GM21576 (cell line): Measurements from ENCODE around the gene SYNGR4.
"Not testable (repeated sequence)": the region's sequence is repeated elsewhere in the genome, so short reads cannot be mapped to it uniquely, and the experiment has no call there.

Experiments used
- ATAC-seq: cut with Tn5 transposase; IDR thresholded peaks from one replicate; pipeline ENCODE4 v1.9.1; 2021; ENCODE audit warnings: mild to moderate bottlenecking, moderate library complexity; ENCODE audit not compliant: unreplicated experiment

Gene SYNGR4

GRCh38 chr19:48363810-48364597, at the start of gene SYNGR4, which contains the start of gene TMEM143:
TSS of gene SYNGR4 (plus strand) at chr19:48364367. CDS start at chr19:48365843, 1,476 bp downstream.
TSS of gene TMEM143 (minus strand) at chr19:48363940. CDS start at chr19:48363920, 20 bp downstream.
- peak; percentile 82 for ATAC-seq

GRCh38 chr19:48315712-48316111, 48.5 kb upstream of the SYNGR4 start:
- no peak for ATAC-seq

- ATAC-seq: not testable (repeated sequence)
Observed at GRCh38 chr19:48317708-48317960, 46.5 kb upstream of the SYNGR4 start.

GRCh38 chr19:48318286-48318987, 45.7 kb upstream of the SYNGR4 start:
- no peak for ATAC-seq

GRCh38 chr19:48319647-48320541, 44.3 kb upstream of the SYNGR4 start:
- ATAC-seq: no peak

GRCh38 chr19:48321372-48321621, 42.9 kb upstream of the SYNGR4 start:
- peak; percentile 42 for ATAC-seq

- peak; percentile 56 for ATAC-seq
Observed at GRCh38 chr19:48321622-48322591, 42.3 kb upstream of the SYNGR4 start.

GRCh38 chr19:48325265-48325910, 38.8 kb upstream of the SYNGR4 start, which contains the start of gene EMP3:
TSS of gene EMP3 (plus strand) at chr19:48325552. CDS start at chr19:48326845, 1,293 bp downstream.
- no peak for ATAC-seq

- no peak for ATAC-seq
Observed at GRCh38 chr19:48329167-48329891, 34.8 kb upstream of the SYNGR4 start.

- ATAC-seq: peak; percentile 29
Observed at GRCh38 chr19:48330012-48330681, 34.0 kb upstream of the SYNGR4 start.

GRCh38 chr19:48332351-48332661, 31.9 kb upstream of the SYNGR4 start:
- ATAC-seq: no peak

- peak; percentile 57 for ATAC-seq
Observed at GRCh38 chr19:48332662-48333466, 31.3 kb upstream of the SYNGR4 start.

GRCh38 chr19:48333467-48334384, 30.4 kb upstream of the SYNGR4 start:
- peak; percentile 36 for ATAC-seq

GRCh38 chr19:48338253-48338755, 25.9 kb upstream of the SYNGR4 start:
- ATAC-seq: no peak

- ATAC-seq: no peak
Observed at GRCh38 chr19:48338802-48339503, 25.2 kb upstream of the SYNGR4 start.

- ATAC-seq: no peak
Observed at GRCh38 chr19:48340995-48341394, 23.2 kb upstream of the SYNGR4 start.
